Sigmoid colon (tissue), 7 donors: ENCODE results near the gene EPB41L4B. TPM values are rescaled to one million over a fixed set of nuclear protein-coding genes. Genes with fewer than 3 reads are reported as not detected.

Experiments used
- DNase-seq: peaks from one replicate; pipeline ENCODE4 v3.0.0-alpha.2; 2019
- H3K27ac ChIP-seq, 4 donors: fragments of 200-600 bp; sonication (generic); one replicate each; pipeline ENCODE4 v1.5.1; 2016 to 2019; ENCODE audit warnings: mild to moderate bottlenecking in 1 of 4
- H3K27me3 ChIP-seq, 3 donors: fragments of 200-600 bp; sonication (generic); one replicate each; pipeline ENCODE4 v1.5.1; 2019; ENCODE audit warnings: mild to moderate bottlenecking in 1 of 3
- H3K36me3 ChIP-seq, 4 donors: fragments of 200-600 bp; sonication (generic); one replicate each; pipeline ENCODE4 v1.5.1; 2016 to 2019
- H3K4me1 ChIP-seq, 4 donors: fragments of 200-600 bp; sonication (generic); one replicate each; pipeline ENCODE4 v1.5.1; 2017 to 2019
- H3K4me3 ChIP-seq, 4 donors: fragments of 200-600 bp; sonication (generic); one replicate each; pipeline ENCODE4 v1.5.1; 2017 to 2019; ENCODE audit warnings: mild to moderate bottlenecking in 2 of 4, moderate library complexity in 1 of 4
- H3K9me3 ChIP-seq, 4 donors: fragments of 200-600 bp in 3 of 4; sonication (generic) in 3 of 4; one replicate each; pipeline versions ENCODE4 v1.5.1 to v1.6.1; 2013 to 2019
- EP300 ChIP-seq, 4 donors: sonication (generic); formaldehyde crosslinking; IDR thresholded peaks; one replicate each; pipeline ENCODE4 v1.6.1; 2017; ENCODE audit warnings: antibody characterized with exemption in 4 of 4
- POLR2A ChIP-seq, 2 donors: fragments of 450-650 bp; IDR thresholded peaks; one replicate each; pipeline ENCODE4 v1.6.1; 2016; ENCODE audit warnings: antibody characterized with exemption in 2 of 2, mild to moderate bottlenecking in 2 of 2, moderate library complexity in 2 of 2
- POLR2AphosphoS5 ChIP-seq, 4 donors: sonication (generic); formaldehyde crosslinking; IDR thresholded peaks; one replicate each; pipeline ENCODE4 v1.6.1; 2017; ENCODE audit warnings: antibody characterized with exemption in 4 of 4
- WGBS, 2 donors: extraction: QIAGEN DNeasy Blood & Tissue Kit; methylation state at CpG; one replicate each; pipeline ENCODE4 v1.1.7; 2013; 5-methylcytosine and 5-hydroxymethylcytosine counted together
- intact Hi-C: fragments of 100-400 bp; cut with DNase I; formaldehyde crosslinking; loops from one replicate; pipeline ENCODE4 v1.15.1; 2023
- polyA plus RNA-seq, 3 donors: library from polyadenylated mRNA; stranded (reverse); fragments of 200-250 nt; gene quantifications; one replicate each; pipeline ENCODE4 v1.2.3, GENCODE V29; 2013
- total RNA-seq, 4 donors: library from RNA; depleted of rRNA; stranded (reverse); fragments of >200 nt; gene quantifications; one replicate each; pipeline ENCODE4 v1.1.0, GENCODE V29; 2016
- TF ChIP-seq, protein P1 (sequence below), 4 experiments: fragments of 450-650 bp in 3 of 4; fragments of 200-600 bp in 1 of 4; IDR thresholded peaks; one replicate each; pipeline ENCODE4 v1.5.1; 2016 to 2019; ENCODE audit warnings: antibody characterized with exemption in 4 of 4, mild to moderate bottlenecking in 3 of 4, moderate library complexity in 2 of 4
- donor health status: healthy with polysubstance abuse.
- donor health status: Bipolar disorder and iron deficiency.
- donor health status: healthy.

EPB41L4B gene
- total and polyA plus RNA-seq, 7 donors: 0.49 to 160 (median 2.5) TPM

DNA sequence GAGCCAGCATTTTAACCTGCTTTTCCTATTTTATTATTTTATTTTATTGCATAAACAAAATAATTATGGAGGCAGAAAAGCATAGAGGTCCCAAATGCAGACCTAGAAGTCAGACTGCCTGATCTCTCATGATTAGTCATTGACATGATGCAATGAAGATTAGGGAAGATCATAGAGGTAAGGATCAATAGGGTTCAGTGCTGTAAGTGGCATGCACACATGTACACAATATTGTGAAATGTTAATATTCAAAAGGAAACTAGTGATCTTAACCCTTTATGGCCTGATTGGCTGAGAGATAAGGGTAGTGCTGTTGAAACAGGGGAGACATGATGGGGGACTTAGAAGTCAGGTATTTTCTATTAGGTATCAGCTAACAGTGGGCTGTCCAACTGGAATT lies 152.7 kb downstream of the EPB41L4B start:
- no peak for TF ChIP-seq POLR2AphosphoS5 (IDR thresholded peaks at IDR 0.05)
- TF ChIP-seq POLR2A (IDR thresholded peaks at IDR 0.05): no peak
- TF ChIP-seq, protein P1, sequence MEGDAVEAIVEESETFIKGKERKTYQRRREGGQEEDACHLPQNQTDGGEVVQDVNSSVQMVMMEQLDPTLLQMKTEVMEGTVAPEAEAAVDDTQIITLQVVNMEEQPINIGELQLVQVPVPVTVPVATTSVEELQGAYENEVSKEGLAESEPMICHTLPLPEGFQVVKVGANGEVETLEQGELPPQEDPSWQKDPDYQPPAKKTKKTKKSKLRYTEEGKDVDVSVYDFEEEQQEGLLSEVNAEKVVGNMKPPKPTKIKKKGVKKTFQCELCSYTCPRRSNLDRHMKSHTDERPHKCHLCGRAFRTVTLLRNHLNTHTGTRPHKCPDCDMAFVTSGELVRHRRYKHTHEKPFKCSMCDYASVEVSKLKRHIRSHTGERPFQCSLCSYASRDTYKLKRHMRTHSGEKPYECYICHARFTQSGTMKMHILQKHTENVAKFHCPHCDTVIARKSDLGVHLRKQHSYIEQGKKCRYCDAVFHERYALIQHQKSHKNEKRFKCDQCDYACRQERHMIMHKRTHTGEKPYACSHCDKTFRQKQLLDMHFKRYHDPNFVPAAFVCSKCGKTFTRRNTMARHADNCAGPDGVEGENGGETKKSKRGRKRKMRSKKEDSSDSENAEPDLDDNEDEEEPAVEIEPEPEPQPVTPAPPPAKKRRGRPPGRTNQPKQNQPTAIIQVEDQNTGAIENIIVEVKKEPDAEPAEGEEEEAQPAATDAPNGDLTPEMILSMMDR (IDR thresholded peaks at IDR 0.05): no peak
- TF ChIP-seq EP300 (IDR thresholded peaks at IDR 0.05): no peak
- H3K27me3 ChIP-seq: peaks cover 0 to 20% (median 7%) of the 10 kb centered on the region in 3 donors
- no peak overlapping the region for H3K27ac ChIP-seq
- no peaks in the 10 kb centered on the region for H3K36me3 ChIP-seq
- intact Hi-C loops: no loop called here
- H3K4me3 ChIP-seq: no peak overlapping the region
- DNase-seq: no peak
- H3K4me1 ChIP-seq: peaks cover 0 to 8% (median 0%) of the 10 kb centered on the region in 4 donors
- no peaks in the 10 kb centered on the region for H3K9me3 ChIP-seq

DNA sequence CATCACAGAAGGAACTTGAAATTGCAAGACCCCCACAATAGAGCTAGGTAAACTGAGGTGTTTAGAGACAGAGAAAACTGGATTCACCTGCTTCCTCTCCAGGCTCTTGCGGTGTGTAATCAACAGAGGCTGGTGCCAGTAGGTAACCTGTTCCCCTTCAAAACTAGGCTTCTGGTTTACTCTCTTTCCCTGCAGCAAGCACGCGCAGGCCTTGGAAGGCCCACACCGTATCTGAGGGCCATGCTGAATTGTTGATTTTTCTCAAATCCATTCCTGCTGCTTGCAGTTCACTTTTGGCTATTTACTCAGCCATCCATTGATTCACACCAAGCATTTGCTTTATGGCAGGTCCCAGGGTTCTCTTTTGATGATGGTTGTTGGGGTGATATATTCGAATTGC lies 153.1 kb downstream of the EPB41L4B start:
- H3K4me3 ChIP-seq: no peak overlapping the region
- TF ChIP-seq POLR2A (IDR thresholded peaks at IDR 0.05): no peak
- TF ChIP-seq, protein P1 (IDR thresholded peaks at IDR 0.05): no peak
- no peak for TF ChIP-seq POLR2AphosphoS5 (IDR thresholded peaks at IDR 0.05)
- TF ChIP-seq EP300 (IDR thresholded peaks at IDR 0.05): no peak
- H3K27ac ChIP-seq: no peak overlapping the region
- no peaks in the 10 kb centered on the region for H3K9me3 ChIP-seq
- intact Hi-C loops: no loop called here
- H3K4me1 ChIP-seq: peaks cover 0 to 8% (median 0%) of the 10 kb centered on the region in 4 donors
- peaks cover 0 to 20% (median 7%) of the 10 kb centered on the region in 3 donors for H3K27me3 ChIP-seq
- DNase-seq: no peak
- no peaks in the 10 kb centered on the region for H3K36me3 ChIP-seq
- WGBS, 2 donors: 91 to 94% methylated on average over 5 of the region's 5 CpGs

DNA sequence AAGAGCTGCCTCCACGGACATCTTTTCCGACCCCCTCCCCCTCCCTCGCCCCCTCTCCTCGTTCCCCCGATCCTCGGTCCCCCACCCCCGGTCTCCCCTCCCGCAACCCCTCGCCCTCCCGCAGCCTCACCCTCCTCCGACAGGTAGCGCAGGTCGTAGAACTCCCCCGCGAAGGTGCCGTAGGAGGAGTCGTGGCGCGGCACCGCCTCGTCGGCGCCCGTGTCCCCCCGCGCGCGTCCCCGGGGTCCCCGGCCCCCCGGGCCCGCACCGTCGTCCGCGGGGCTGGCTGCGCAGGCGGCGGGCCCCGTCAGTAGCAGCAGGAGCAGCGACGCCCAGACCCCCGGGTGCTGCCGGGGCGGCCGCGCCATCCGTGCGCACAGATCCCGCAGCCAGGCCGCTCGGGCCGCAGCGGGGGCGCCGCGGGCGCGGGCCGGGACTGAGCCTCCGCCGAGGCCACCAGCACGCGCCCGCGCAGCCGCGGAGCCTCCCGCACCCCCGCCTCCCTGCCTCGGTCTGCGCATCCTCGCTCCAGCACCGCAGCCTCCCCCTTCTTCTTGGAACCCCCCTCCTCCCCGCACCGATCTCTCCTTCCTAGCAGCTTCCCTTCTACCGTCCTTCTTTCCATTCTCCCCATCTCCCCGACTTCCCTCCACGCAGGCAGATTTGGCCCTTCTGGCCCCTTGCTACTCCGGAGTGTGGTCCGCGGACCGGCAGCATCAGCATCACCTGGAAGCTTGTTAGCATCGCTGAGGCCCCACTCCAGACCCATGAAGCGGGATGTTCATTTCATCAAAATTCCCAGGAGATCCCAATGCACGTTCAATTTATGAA lies 153.9 kb downstream of the EPB41L4B start, which contains the start of gene FRRS1L:
TSS of gene FRRS1L (minus strand) at position 479 of the 831 bp plus-strand sequence. CDS start at position 368, 111 bp downstream.
- intact Hi-C loops: no loop called here
- Histone ChIP-seq H3K27me3 (peaks cover 0 to 20% (median 7%) of the 10 kb centered on the region in 3 donors), H3K4me1 (peaks cover 0 to 8% (median 0%) of the 10 kb centered on the region in 4 donors), H3K4me3 (peak within 1 kb of the TSS; percentile 14 to 45 (median 38)), H3K36me3 (no peaks in the 10 kb centered on the region), H3K9me3 (no peaks in the 10 kb centered on the region), H3K27ac (no peak within 1 kb of the TSS)
- TF ChIP-seq, protein P1 (IDR thresholded peaks at IDR 0.05): no peak
- TF ChIP-seq POLR2AphosphoS5 (IDR thresholded peaks at IDR 0.05): no peak
- TF ChIP-seq POLR2A (IDR thresholded peaks at IDR 0.05): no peak
- no peak for TF ChIP-seq EP300 (IDR thresholded peaks at IDR 0.05)
- DNase-seq: no peak
- WGBS, 2 donors: 7 to 9% methylated on average over 85 of the region's 86 CpGs

DNA sequence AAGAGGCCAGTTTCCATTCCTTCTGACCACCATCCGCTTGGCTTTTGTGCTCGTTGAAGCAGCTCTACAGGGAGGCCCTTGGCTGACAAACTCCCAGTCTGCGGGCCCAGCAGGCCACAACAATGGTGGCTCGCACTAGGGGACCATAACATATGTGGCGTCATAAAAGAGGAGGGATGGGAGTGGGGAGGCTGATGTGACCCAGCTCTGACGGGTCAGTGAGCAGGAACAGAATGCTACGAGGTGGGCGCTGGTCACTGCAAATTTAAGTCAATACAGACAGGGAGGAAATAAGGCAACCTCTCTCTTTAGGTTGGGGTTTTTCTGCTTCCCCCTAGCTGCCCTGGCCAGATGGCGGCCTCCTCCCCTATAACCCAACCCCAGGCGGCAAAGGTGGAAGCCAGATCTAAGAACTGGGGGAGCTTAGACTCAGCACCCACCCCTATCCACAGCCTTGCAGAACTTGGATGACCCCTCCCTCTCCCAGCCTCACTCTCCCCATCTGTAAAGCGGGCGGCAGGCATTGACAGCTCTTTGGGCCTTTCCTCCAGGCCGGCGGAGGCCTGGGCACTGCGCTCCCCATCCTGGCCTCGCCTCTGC lies 154.6 kb downstream of the EPB41L4B start:
- H3K4me3 ChIP-seq: peak overlapping the region in 3 of 4 donors; percentile 34 to 45 (median 42)
- no peak overlapping the region for H3K27ac ChIP-seq
- H3K4me1 ChIP-seq: peaks cover 0 to 8% (median 0%) of the 10 kb centered on the region in 4 donors
- H3K36me3 ChIP-seq: no peaks in the 10 kb centered on the region
- 83 to 91% methylated on average over 16 of the region's 16 CpGs for WGBS, 2 donors
- DNase-seq: no peak
- no peak for TF ChIP-seq POLR2AphosphoS5 (IDR thresholded peaks at IDR 0.05)
- TF ChIP-seq POLR2A (IDR thresholded peaks at IDR 0.05): no peak
- no peak for TF ChIP-seq EP300 (IDR thresholded peaks at IDR 0.05)
- TF ChIP-seq, protein P1 (IDR thresholded peaks at IDR 0.05): no peak
- no peaks in the 10 kb centered on the region for H3K9me3 ChIP-seq
- intact Hi-C loops: no loop called here
- peaks cover 0 to 20% (median 7%) of the 10 kb centered on the region in 3 donors for H3K27me3 ChIP-seq
